GM12875 (cell line): ENCODE measurements around the gene SLC23A1.

ENCODE experiments used
- H3K4me3 ChIP-seq: one replicate; pipeline ENCODE4 v1.5.1; 2011; ENCODE audit warnings: low read depth, low read length, control low read depth
- TF ChIP-seq, protein P1 (sequence below): IDR thresholded peaks from 2 replicates; pipeline ENCODE4 v1.5.1; 2011; ENCODE audit warnings: low read depth, mild to moderate bottlenecking, control low read depth, inconsistent platforms, low read length, moderate library complexity, borderline replicate concordance; ENCODE audit not compliant: insufficient read depth

SLC23A1 gene

DNA sequence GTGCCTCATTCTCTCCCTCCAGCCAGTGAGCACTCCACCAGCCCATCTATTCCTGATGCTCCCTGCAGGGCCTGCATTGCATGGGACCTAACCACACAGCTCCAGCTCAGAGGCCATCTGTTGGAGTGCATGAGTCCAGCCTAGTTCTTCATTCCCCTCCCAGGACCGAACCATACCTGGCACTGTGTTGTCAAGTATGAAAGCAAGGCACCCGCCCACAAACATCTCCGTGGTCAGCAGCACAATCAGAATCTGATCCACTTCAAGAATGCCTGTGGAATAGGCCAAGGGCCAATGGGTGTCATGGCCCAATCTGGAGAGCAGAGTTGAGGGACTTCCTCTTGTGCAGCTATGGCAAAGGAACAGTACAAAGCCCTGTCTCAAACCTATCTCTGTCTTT is 5.9 kb downstream of the SLC23A1 start:
- TF ChIP-seq, protein P1, sequence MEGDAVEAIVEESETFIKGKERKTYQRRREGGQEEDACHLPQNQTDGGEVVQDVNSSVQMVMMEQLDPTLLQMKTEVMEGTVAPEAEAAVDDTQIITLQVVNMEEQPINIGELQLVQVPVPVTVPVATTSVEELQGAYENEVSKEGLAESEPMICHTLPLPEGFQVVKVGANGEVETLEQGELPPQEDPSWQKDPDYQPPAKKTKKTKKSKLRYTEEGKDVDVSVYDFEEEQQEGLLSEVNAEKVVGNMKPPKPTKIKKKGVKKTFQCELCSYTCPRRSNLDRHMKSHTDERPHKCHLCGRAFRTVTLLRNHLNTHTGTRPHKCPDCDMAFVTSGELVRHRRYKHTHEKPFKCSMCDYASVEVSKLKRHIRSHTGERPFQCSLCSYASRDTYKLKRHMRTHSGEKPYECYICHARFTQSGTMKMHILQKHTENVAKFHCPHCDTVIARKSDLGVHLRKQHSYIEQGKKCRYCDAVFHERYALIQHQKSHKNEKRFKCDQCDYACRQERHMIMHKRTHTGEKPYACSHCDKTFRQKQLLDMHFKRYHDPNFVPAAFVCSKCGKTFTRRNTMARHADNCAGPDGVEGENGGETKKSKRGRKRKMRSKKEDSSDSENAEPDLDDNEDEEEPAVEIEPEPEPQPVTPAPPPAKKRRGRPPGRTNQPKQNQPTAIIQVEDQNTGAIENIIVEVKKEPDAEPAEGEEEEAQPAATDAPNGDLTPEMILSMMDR = no peak
- H3K4me3 ChIP-seq = no peak overlapping the region

DNA sequence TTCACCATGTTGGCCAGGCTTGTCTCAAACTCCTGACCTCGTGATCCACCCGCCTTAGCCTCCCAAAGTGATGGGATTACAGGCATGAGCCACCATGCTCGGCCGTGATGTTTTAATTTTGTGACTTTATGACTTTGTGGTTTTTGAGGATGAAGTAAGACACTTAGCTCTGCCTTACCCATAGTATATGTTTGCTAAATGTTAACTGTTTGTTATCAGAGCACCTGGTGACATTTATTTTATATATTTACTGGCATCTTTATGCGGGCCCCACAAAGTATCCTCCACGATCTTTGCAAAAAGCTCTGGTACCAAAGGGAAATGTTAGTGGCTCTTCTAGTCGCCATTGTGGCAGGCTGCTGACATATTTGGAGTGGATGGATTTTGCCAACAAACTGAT is 6.7 kb downstream of the SLC23A1 start:
- no peak overlapping the region for H3K4me3 ChIP-seq
- TF ChIP-seq, protein P1 = no peak

DNA sequence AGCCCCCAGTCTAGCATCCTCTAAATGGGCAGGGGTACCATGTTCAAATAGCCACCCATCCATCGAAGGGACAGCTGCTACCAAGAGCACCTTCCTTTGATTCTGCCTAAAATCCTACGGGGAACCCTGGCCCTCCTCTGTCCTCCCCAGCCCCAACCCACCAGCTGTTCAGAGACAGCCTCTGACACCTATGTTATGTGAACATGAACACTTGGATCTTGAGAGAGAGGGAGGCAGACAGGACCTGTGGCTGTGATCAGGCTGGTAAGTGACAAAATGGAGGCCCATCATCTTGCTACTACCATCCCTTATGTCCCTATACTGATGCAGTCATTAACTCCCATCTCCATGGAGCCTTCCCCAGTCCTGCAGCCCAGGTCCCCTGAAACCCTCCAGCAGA is 8.2 kb downstream of the SLC23A1 start:
- no peak overlapping the region for H3K4me3 ChIP-seq
- TF ChIP-seq, protein P1 = no peak

DNA sequence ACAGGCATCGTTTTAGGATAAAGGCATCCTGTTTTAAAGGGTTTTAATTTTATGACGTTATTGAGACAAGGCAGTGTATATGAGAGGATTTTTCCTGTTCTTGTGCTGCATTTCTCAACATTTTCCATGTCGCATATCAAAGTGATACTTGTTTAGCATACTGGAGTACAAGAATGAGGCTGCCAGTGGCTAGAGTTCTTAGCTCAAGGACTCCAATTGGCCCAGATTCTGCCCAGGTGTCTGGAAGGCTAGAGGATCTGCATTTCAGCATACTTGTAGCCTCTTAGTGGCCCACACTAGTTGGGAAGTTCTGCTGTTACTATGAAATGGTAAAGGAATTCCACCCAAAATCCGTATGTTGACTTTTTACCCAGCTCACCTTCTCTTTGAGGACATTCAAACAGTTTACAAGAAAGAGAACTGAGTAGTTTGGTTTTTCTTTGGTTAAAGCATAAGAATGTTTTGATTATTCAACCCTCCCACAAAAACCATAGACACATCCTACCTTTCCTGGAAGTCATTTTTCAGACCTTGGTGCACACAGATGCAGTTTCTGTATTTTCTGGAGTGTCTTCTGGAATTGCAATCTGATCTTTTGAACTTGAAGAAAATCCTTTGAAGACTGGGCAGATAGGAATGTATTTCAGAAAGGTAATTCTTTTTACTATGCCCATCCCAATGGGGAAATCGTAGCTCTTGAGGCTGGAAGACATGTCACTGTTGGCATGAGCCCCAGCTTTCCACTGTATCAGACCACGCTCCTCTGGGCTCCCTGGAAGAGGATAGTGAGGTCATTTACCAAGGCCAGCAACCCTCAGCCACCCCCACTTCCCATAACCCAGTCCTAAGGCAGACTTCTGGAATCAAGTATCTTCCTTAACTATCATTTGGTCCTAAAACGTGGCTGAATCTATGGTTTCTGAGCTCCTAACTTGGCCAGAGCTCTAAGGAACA is 11.3 kb downstream of the SLC23A1 start:
- TF ChIP-seq, protein P1 = no peak
- H3K4me3 ChIP-seq = no peak overlapping the region

DNA sequence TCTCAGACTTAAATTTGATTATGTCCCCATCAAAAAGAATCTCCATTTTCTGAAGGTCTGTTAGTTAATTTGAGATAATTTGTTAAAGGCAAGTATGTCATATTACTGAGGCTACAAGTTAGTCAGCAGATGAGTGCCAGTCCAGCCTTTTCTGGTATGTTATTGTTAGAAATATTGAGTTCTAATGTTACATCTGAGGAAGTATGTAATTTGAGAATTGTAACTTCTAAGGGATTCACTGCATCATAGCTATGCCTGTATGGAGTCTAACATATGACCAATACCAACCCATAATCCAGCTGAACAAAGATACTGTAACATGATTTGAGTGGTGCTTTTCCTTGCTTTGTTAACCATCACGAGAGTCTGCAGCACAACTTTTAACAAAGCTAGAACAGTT is 13.9 kb downstream of the SLC23A1 start:
- TF ChIP-seq, protein P1 = no peak
- no peak overlapping the region for H3K4me3 ChIP-seq

DNA sequence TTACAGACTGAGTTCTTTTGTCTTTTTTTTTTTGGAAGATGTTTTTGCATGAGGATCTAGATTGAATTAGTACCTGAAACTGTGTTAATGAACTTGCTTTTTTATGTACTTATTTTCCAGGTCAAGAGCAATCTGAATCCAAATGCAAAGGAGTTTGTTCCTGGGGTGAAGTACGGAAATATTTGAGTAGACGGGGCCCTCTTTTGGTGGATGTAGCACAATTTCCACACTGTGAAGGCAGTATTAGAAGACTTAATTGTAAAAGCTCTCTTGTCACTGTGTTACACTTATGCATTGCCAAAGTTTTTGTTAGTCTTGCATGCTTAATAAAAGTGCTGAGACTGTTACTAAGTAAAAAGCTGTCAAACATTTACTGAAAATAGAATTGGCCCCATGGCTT is 14.5 kb downstream of the SLC23A1 start:
- no peak overlapping the region for H3K4me3 ChIP-seq
- TF ChIP-seq, protein P1 = no peak

DNA sequence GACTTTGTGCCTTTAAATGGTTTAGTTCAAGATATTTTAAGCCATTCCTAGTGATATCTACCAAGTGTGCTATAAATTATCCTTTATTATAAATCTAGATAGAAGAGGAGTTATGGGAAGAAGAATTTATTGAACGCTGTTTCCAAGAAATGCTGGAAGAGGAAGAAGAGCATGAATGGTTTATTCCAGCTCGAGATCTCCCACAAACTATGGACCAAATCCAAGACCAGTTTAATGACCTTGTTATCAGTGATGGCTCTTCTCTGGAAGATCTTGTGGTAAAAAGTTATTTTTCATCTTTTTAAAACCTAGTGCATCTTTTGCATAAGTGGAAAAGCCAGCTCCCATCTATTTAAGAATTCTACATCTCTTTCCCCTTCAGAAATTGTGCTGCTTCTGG is 18.6 kb downstream of the SLC23A1 start:
- TF ChIP-seq, protein P1 = no peak
- no peak overlapping the region for H3K4me3 ChIP-seq
